HepG2 (cell line): ENCODE results near the gene SH2D5. TPM values are rescaled to one million over a fixed set of nuclear protein-coding genes. Genes with fewer than 3 reads are reported as not detected.
A peak's percentile ranks its signal among the peaks of the same experiment; 100 is the strongest.

ENCODE experiments used
- BHLHE40 ChIP-seq: IDR thresholded peaks from 2 replicates; pipeline ENCODE4 v1.6.1; 2011; ENCODE audit warnings: low read length, improper control_type of control experiment
- DPF2 ChIP-seq: sonication (generic); formaldehyde crosslinking; IDR thresholded peaks from 2 replicates; pipeline ENCODE4 v1.4.0; 2020; ENCODE audit warnings: mild to moderate bottlenecking, low read depth, missing genetic modification reagents, borderline replicate concordance
- FIP1L1 ChIP-seq: fragments of 200-400 bp; formaldehyde crosslinking; IDR thresholded peaks from 2 replicates; pipeline ENCODE4 v1.6.1; 2018; ENCODE audit warnings: low read depth, mild to moderate bottlenecking, low read length, moderate library complexity, borderline replicate concordance; ENCODE audit not compliant: insufficient read depth
- HINFP ChIP-seq: sonication (generic); formaldehyde crosslinking; IDR thresholded peaks from 2 replicates; pipeline ENCODE4 v1.4.0; 2020; ENCODE audit warnings: low read depth, mild to moderate bottlenecking, missing genetic modification reagents
- MED1 ChIP-seq: sonication (generic); formaldehyde crosslinking; IDR thresholded peaks from 2 replicates; pipeline ENCODE4 v1.4.0; 2020; ENCODE audit warnings: missing genetic modification reagents
- POLR2A ChIP-seq, 2 experiments: IDR thresholded peaks; 2 replicates each; pipeline ENCODE4 v1.6.1; 2011; ENCODE audit warnings: low read depth in 2 of 2, low read length in 2 of 2, mild to moderate bottlenecking in 1 of 2, moderate library complexity in 1 of 2; ENCODE audit not compliant: insufficient read depth in 1 of 2
- POLR2G ChIP-seq: fragments of 200-400 bp; formaldehyde crosslinking; IDR thresholded peaks from 2 replicates; pipeline ENCODE4 v1.6.1; 2018; ENCODE audit warnings: mild to moderate bottlenecking, low read depth, low read length, moderate library complexity
- PTBP1 ChIP-seq: fragments of 200-400 bp; formaldehyde crosslinking; IDR thresholded peaks from 2 replicates; pipeline ENCODE4 v1.6.1; 2018; ENCODE audit warnings: low read length, low read depth; ENCODE audit not compliant: poor library complexity, severe bottlenecking
- RAD21 ChIP-seq: fragments of 450-650 bp; formaldehyde crosslinking; IDR thresholded peaks from 2 replicates; pipeline ENCODE4 v1.5.0; 2020; ENCODE audit warnings: mild to moderate bottlenecking
- TBX2 ChIP-seq: sonication (generic); formaldehyde crosslinking; IDR thresholded peaks from 2 replicates; pipeline ENCODE4 v1.5.0; 2020; ENCODE audit warnings: missing genetic modification reagents, mild to moderate bottlenecking, borderline replicate concordance
- TGIF2 ChIP-seq: IDR thresholded peaks from 2 replicates; pipeline ENCODE4 v1.6.1; 2016; ENCODE audit warnings: control low read depth, missing compliant biosample characterization
- TP53 ChIP-seq: sonication (generic); formaldehyde crosslinking; conservative IDR thresholded peaks from 2 replicates; pipeline ENCODE4 v1.4.0; 2020; ENCODE audit warnings: missing genetic modification reagents
- ZKSCAN1 ChIP-seq: fragments of 150-350 bp; IDR thresholded peaks from 2 replicates; pipeline ENCODE4 v1.6.1; 2014; ENCODE audit warnings: low read length
- ZNF207 ChIP-seq: fragments of 450-650 bp; IDR thresholded peaks from 2 replicates; pipeline ENCODE4 v1.6.1; 2016; ENCODE audit warnings: antibody characterized with exemption, borderline replicate concordance
- polyA plus RNA-seq, 8 experiments: library from polyadenylated mRNA; depleted of rRNA in 3 of 8; stranded (reverse) in 7 of 8; unstranded in 1 of 8; fragments of >200 nt; fragmentation: Illumina TruSeq in 4 of 8; extraction: Trizol in 4 of 8; gene quantifications; 2 replicates each; pipeline versions ENCODE4 v1.2.1 to v1.2.3, GENCODE V29; 2011 to 2016; ENCODE audit warnings: low read depth in 4 of 8, missing spikeins in 1 of 8, mixed read lengths in 1 of 8; ENCODE audit not compliant: insufficient read depth in 1 of 8
- total RNA-seq, 5 experiments: library from RNA; depleted of rRNA; stranded (reverse); fragments of >200 nt; fragmentation: Illumina TruSeq; extraction: Trizol; gene quantifications; 2 replicates each; pipeline ENCODE4 v1.2.3, GENCODE V29; 2016; ENCODE audit warnings: low read depth in 1 of 5
- TF ChIP-seq, protein P1 (sequence below), 2 experiments: IDR thresholded peaks; 2 replicates each; pipeline ENCODE4 v1.6.1; 2011 to 2012; ENCODE audit warnings: low read length in 2 of 2, borderline replicate concordance in 1 of 2, low read depth in 1 of 2, mild to moderate bottlenecking in 1 of 2, moderate library complexity in 1 of 2
- TF ChIP-seq, protein P2 (sequence below): sonication (generic); formaldehyde crosslinking; IDR thresholded peaks from 2 replicates; pipeline ENCODE4 v1.5.0; 2020; ENCODE audit warnings: mild to moderate bottlenecking, missing genetic modification reagents
- TF ChIP-seq, protein P3 (sequence below): sonication (generic); formaldehyde crosslinking; IDR thresholded peaks from 2 replicates; pipeline ENCODE4 v1.5.1; 2020; ENCODE audit warnings: mild to moderate bottlenecking, moderate library complexity, missing genetic modification reagents
- TF ChIP-seq, protein P4 (sequence below): sonication (generic); formaldehyde crosslinking; IDR thresholded peaks from 2 replicates; pipeline ENCODE4 v1.8.0; 2022; ENCODE audit warnings: mild to moderate bottlenecking, missing genetic modification reagents; ENCODE audit not compliant: insufficient replicate concordance

The SH2D5 gene
- total and polyA plus RNA-seq, 2 of the 13 experiments (the other 11 are each of a cell fraction or from before 2014, with no cell fraction given), result 1.2 to 3.4 TPM

GRCh38 chr1:20732588-20733359 lies at the start of gene SH2D5 (continued):
- TF ChIP-seq, protein P1, sequence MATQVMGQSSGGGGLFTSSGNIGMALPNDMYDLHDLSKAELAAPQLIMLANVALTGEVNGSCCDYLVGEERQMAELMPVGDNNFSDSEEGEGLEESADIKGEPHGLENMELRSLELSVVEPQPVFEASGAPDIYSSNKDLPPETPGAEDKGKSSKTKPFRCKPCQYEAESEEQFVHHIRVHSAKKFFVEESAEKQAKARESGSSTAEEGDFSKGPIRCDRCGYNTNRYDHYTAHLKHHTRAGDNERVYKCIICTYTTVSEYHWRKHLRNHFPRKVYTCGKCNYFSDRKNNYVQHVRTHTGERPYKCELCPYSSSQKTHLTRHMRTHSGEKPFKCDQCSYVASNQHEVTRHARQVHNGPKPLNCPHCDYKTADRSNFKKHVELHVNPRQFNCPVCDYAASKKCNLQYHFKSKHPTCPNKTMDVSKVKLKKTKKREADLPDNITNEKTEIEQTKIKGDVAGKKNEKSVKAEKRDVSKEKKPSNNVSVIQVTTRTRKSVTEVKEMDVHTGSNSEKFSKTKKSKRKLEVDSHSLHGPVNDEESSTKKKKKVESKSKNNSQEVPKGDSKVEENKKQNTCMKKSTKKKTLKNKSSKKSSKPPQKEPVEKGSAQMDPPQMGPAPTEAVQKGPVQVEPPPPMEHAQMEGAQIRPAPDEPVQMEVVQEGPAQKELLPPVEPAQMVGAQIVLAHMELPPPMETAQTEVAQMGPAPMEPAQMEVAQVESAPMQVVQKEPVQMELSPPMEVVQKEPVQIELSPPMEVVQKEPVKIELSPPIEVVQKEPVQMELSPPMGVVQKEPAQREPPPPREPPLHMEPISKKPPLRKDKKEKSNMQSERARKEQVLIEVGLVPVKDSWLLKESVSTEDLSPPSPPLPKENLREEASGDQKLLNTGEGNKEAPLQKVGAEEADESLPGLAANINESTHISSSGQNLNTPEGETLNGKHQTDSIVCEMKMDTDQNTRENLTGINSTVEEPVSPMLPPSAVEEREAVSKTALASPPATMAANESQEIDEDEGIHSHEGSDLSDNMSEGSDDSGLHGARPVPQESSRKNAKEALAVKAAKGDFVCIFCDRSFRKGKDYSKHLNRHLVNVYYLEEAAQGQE (IDR thresholded peaks at IDR 0.05; ENCODE audit: borderline replicate concordance in 1 of 2, low read depth in 1 of 2, low read length in 2 of 2), result no peak
- TF ChIP-seq, protein P2, sequence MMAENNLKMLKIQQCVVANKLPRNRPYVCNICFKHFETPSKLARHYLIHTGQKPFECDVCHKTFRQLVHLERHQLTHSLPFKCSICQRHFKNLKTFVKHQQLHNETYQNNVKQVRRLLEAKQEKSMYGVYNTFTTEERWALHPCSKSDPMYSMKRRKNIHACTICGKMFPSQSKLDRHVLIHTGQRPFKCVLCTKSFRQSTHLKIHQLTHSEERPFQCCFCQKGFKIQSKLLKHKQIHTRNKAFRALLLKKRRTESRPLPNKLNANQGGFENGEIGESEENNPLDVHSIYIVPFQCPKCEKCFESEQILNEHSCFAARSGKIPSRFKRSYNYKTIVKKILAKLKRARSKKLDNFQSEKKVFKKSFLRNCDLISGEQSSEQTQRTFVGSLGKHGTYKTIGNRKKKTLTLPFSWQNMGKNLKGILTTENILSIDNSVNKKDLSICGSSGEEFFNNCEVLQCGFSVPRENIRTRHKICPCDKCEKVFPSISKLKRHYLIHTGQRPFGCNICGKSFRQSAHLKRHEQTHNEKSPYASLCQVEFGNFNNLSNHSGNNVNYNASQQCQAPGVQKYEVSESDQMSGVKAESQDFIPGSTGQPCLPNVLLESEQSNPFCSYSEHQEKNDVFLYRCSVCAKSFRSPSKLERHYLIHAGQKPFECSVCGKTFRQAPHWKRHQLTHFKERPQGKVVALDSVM (CRISPR knock-in tag), result no peak
- TF ChIP-seq POLR2A (IDR thresholded peaks at IDR 0.05; ENCODE audit: insufficient read depth in 1 of 2, low read depth in 2 of 2, low read length in 2 of 2), result peak in 1 of 2 experiments; percentile 50; a peak in 2 of 4 replicates
- TF ChIP-seq TGIF2 (CRISPR knock-in tag), result peak; percentile 91
- peak; percentile 53; the same call in 1 of the 2 replicates for TF ChIP-seq DPF2
- TF ChIP-seq HINFP, result 0 out of 2 replicates have a peak, but pooled peaks have one; percentile 51
- peak; percentile 79; the same call in 1 of the 2 replicates for TF ChIP-seq TP53 (CRISPR knock-in tag)
- peak; percentile 75 for TF ChIP-seq MED1 (CRISPR knock-in tag)
- TF ChIP-seq PTBP1, result no peak
- TF ChIP-seq, protein P3, sequence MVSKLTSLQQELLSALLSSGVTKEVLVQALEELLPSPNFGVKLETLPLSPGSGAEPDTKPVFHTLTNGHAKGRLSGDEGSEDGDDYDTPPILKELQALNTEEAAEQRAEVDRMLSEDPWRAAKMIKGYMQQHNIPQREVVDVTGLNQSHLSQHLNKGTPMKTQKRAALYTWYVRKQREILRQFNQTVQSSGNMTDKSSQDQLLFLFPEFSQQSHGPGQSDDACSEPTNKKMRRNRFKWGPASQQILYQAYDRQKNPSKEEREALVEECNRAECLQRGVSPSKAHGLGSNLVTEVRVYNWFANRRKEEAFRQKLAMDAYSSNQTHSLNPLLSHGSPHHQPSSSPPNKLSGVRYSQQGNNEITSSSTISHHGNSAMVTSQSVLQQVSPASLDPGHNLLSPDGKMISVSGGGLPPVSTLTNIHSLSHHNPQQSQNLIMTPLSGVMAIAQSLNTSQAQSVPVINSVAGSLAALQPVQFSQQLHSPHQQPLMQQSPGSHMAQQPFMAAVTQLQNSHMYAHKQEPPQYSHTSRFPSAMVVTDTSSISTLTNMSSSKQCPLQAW (CRISPR knock-in tag), result peak; percentile 55; the same call in 1 of the 2 replicates
- no peak for TF ChIP-seq ZNF207
- no peak for TF ChIP-seq FIP1L1
- peak; percentile 48; the same call in 1 of the 2 replicates for TF ChIP-seq RAD21 (CRISPR knock-in tag)
- TF ChIP-seq, protein P4, sequence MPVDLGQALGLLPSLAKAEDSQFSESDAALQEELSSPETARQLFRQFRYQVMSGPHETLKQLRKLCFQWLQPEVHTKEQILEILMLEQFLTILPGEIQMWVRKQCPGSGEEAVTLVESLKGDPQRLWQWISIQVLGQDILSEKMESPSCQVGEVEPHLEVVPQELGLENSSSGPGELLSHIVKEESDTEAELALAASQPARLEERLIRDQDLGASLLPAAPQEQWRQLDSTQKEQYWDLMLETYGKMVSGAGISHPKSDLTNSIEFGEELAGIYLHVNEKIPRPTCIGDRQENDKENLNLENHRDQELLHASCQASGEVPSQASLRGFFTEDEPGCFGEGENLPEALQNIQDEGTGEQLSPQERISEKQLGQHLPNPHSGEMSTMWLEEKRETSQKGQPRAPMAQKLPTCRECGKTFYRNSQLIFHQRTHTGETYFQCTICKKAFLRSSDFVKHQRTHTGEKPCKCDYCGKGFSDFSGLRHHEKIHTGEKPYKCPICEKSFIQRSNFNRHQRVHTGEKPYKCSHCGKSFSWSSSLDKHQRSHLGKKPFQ (CRISPR knock-in tag), result no peak
- peak; percentile 93 for TF ChIP-seq BHLHE40
- TF ChIP-seq POLR2G, result peak; percentile 66
- peak; percentile 64 for TF ChIP-seq TBX2
- TF ChIP-seq ZKSCAN1, result no peak
